Fibroblast of mammary gland (primary cell): ENCODE data around the gene BTRC.

Experiments used
- DNase-seq: peaks from one replicate; pipeline ENCODE4 v3.0.0-alpha.2; 2010; ENCODE audit warnings: low read depth
- H3K4me3 ChIP-seq: 2 replicates; pipeline ENCODE4 v1.5.1; 2011; ENCODE audit warnings: low read depth, mild to moderate bottlenecking, low read length, moderate library complexity; ENCODE audit not compliant: control insufficient read depth
- TF ChIP-seq, protein P1 (sequence below): conservative IDR thresholded peaks from 2 replicates; pipeline ENCODE4 v1.5.1; 2011; ENCODE audit warnings: low read depth, low read length, inconsistent platforms; ENCODE audit not compliant: control insufficient read depth, insufficient read depth

BTRC gene

DNA sequence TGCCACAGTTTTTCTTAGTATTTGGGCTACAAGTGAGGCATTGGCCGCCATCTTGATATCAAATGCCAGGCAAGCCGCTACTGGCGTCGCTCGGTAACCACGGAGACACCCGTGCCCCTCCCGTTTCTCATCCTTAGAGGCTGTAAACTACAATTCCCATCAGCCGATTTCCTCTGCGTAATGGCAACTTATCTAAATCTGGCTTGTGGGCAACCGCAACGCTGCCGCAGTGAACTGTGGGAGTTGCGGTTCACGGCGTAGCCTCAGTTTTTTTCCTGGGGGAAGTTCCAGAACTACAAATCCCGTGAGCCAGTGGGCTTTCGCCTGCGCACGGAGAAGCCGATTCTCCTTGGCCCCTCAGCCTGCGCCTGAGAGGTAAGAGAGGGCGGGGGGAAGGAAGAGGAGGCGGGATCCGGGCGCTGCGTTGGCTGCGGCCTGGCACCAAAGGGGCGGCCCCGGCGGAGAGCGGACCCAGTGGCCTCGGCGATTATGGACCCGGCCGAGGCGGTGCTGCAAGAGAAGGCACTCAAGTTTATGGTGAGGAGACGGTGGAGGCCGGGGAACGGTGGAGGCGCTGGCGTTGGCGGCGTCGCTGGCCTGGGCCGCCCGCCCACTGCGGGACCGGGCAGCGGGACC, at the start of gene BTRC:
TSS of gene BTRC (plus strand) at position 474 of the 636 bp plus-strand sequence. CDS start at position 490, 16 bp downstream.
- peak within 1 kb of the TSS; percentile 82 for H3K4me3 ChIP-seq
- DNase-seq, result peak; percentile 99
- TF ChIP-seq, protein P1, sequence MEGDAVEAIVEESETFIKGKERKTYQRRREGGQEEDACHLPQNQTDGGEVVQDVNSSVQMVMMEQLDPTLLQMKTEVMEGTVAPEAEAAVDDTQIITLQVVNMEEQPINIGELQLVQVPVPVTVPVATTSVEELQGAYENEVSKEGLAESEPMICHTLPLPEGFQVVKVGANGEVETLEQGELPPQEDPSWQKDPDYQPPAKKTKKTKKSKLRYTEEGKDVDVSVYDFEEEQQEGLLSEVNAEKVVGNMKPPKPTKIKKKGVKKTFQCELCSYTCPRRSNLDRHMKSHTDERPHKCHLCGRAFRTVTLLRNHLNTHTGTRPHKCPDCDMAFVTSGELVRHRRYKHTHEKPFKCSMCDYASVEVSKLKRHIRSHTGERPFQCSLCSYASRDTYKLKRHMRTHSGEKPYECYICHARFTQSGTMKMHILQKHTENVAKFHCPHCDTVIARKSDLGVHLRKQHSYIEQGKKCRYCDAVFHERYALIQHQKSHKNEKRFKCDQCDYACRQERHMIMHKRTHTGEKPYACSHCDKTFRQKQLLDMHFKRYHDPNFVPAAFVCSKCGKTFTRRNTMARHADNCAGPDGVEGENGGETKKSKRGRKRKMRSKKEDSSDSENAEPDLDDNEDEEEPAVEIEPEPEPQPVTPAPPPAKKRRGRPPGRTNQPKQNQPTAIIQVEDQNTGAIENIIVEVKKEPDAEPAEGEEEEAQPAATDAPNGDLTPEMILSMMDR, result no peak

DNA sequence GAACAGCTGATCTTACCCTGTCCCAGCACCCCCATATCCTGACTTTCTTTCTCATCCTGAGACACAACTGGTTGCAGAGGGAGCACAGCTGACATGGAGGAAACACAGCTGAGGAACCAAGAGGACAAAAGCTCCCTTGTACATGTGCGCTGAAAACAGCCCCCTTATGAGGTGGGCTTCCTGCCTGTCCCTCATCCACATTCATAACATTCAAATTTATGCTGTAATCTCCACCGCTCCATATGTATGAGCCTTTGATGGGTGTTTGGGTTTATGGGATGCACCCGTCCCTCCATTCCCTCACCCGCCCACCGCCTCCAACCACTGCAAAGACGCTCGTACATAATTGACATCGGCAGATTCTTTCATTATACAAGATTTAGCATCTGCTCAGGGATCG, 49.6 kb upstream of the BTRC start:
- H3K4me3 ChIP-seq, result no peak overlapping the region
- TF ChIP-seq, protein P1, result no peak
- DNase-seq, result no peak

DNA sequence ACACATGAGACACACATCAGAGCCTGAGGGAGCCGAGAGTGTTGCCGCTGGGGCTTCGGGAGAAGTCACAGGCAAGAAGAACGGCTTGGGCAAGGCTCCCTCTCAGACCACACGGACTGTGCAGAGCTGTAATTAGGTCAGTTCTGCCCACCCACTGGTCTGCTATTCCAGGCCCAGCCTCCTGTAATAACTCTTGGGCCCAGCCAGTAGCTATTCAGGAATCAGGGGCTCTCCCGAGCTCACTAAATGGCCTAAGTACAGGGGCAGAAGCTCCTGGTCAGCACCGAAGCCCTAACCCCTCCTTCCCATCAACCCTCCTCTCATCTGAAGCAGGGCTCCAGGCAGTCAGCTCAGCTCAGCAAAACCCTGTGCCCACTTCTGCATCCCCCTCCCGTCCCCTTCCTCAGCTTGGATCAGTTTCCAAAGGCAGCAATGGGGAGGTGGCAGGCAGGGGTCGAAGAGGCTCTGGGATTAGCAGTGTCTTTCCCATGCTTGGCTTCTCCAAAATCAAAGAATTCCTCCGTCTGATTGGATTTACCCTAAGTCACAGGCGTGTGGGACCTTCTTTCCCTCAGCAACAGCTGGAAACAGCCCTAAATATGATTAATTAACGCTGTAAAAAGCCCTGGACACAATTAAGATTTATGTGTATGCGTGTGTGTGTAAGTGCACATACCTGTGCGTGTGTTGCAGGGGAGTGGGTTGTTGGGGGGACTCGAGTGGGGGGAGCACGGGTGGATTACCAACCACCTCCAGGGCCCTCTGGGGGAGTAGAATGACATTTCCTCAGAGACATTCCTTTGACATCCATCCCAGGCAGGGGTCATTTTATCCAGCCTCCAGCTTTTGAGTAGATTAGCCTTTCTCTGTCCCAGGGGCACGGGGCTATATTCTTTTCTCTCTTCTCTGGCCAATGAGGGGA, 48.4 kb upstream of the BTRC start:
- H3K4me3 ChIP-seq, result no peak overlapping the region
- DNase-seq, result no peak
- TF ChIP-seq, protein P1, result no peak

DNA sequence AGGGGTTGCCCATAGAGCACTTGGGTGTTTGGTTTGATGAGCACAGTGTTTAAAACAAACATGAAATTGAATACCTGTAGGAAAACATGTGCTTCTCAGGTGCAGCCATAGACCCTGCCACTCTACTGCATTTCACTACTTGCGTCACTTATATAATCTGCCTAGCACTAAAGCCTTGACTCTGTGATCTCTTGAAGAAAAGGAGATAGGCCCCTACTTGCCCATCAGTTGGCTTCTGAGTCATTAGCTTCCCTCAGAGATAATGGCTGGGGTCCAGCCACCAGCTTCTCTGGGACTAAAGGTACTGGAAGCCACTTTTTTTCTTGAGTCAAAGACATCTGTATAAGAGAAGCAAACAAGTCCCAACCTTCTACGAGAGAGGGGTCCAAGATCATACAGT, 45.9 kb upstream of the BTRC start:
- TF ChIP-seq, protein P1, result no peak
- H3K4me3 ChIP-seq, result no peak overlapping the region
- DNase-seq, result no peak

DNA sequence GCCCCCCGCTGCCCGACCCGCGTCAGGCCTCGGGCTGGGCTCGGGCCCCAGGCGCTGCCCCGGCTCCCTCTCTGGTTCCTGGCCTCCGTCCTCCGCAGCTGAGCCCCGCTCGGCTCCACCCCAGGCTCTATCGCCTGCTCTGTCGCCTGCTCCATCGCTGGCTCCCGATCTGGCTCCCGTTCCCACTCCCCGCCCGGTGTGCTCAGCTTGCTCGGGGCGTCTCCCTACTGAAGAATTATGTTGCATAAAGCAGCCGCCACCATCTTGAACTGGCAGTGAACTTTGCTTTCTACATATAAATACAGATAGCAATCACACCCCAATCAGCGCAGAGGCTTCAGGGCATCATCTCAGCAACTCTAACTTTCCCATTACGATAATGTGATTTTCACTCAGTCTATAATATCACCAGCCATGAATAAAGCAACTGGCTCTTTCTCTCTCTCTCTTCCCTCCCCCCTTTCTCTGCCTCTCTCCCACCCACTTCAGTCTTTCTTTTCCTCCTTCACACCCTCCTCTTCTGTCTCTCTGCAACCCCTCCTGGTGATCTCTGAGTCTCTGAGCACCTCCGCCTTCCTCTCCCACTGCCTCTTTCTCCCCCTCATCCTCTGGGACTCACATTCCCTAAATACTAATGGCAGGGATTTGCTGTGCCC, 43.3 kb upstream of the BTRC start:
- no peak overlapping the region for H3K4me3 ChIP-seq

More for the DNA sequence above, 43.3 kb upstream of the BTRC start:
- no peak for DNase-seq
- TF ChIP-seq, protein P1, result no peak
